Stomach smooth muscle (tissue), 2 donors: ENCODE measurements around the gene CYTIP.

Experiments
- H3K27ac ChIP-seq: one replicate; pipeline ENCODE4 v1.7.0; 2013; ENCODE audit warnings: mild to moderate bottlenecking, low read length, inconsistent platforms
- H3K27me3 ChIP-seq, 2 donors: one replicate each; pipeline ENCODE4 v1.7.0; 2013; ENCODE audit warnings: low read length in 2 of 2; ENCODE audit not compliant: insufficient read depth in 2 of 2, control insufficient read depth in 1 of 2
- H3K36me3 ChIP-seq, 2 donors: one replicate each; pipeline ENCODE4 v1.7.0; 2013; ENCODE audit warnings: low read length in 2 of 2; ENCODE audit not compliant: control insufficient read depth in 2 of 2, insufficient read depth in 2 of 2
- H3K4me1 ChIP-seq: one replicate; pipeline ENCODE4 v1.7.0; 2013; ENCODE audit warnings: low read length; ENCODE audit not compliant: control insufficient read depth, insufficient read depth
- H3K4me3 ChIP-seq, 2 donors: one replicate each; pipeline ENCODE4 v1.7.0; 2013; ENCODE audit warnings: low read length in 2 of 2
- H3K9ac ChIP-seq, 2 donors: one replicate each; pipeline ENCODE4 v1.7.0; 2013; ENCODE audit warnings: low read length in 2 of 2, mild to moderate bottlenecking in 1 of 2
- H3K9me3 ChIP-seq, 2 donors: one replicate each; pipeline ENCODE4 v1.7.0; 2013; ENCODE audit warnings: low read length in 2 of 2; ENCODE audit not compliant: control insufficient read depth in 2 of 2
- donor health status: healthy.
- donor health status: Pancreatic carcinoma.

The CYTIP gene

DNA sequence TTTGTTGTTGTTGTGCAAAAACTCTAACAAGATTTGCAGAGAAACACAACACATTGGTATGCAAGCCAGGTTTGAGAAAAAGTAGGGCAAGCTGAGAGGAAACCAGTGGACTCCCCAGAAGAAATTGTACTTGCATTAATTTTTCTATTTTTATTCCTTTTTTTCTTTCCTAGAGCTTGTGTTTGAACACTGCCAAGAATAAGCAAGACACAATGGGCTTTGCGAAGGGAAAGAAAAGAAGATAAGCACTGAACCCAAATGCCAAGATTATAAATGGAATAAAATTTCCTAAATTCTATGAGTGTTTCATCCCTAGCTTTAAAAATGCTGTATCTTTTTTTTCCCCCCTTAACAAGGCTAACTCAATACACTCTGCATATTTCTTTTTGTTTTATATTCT lies 17.0 kb upstream of the CYTIP start:
- no peak overlapping the region for H3K4me3 ChIP-seq
- H3K27me3 ChIP-seq, result no peaks in the 10 kb centered on the region
- no peaks in the 10 kb centered on the region for H3K36me3 ChIP-seq
- H3K4me1 ChIP-seq, result no peaks in the 10 kb centered on the region
- no peaks in the 10 kb centered on the region for H3K9me3 ChIP-seq
- no peak overlapping the region for H3K9ac ChIP-seq
- H3K27ac ChIP-seq, result no peak overlapping the region

DNA sequence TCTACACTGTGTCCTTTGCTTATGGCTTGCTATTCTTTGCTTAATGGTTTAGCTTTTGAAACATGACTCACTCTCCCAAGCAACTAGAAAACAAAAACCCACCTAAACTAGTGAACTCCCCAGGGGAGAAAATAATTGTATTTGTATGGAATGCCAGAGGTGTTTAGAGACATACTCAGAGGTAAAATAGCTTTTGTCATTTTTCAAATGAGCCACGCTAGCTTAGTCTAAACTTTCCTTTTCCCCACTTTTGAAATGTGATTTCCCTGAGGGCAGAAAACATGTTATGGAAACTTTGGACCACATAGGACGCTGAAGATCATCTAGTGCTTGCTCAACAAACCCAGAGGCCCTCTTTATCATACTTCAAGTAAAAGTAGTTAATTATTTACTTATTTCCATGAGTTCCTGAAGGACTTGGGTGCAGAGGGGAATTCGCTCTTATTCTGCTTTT lies 16.5 kb upstream of the CYTIP start:
- H3K27me3 ChIP-seq, result no peaks in the 10 kb centered on the region
- H3K27ac ChIP-seq, result no peak overlapping the region
- H3K9me3 ChIP-seq, result no peaks in the 10 kb centered on the region
- H3K36me3 ChIP-seq, result no peaks in the 10 kb centered on the region
- H3K4me3 ChIP-seq, result no peak overlapping the region
- H3K9ac ChIP-seq, result no peak overlapping the region
- H3K4me1 ChIP-seq, result no peaks in the 10 kb centered on the region

DNA sequence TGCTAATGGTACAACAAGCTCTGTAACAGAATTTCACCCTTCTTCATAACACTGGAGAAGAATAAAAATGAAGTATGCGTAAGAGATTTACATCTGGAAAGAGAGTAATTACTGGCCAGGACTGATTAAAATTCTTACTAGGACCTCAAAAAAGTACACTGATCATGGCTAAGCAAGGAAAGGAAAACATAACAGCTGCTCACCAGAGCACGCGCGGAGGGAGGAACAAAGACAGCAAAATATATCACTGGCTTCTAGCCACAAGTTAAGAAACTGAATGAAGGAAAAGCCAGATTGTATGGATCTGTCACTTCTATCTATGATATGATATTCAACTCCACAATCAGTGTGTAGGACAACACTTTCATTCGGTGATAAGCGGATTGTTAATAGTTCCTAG lies 15.6 kb upstream of the CYTIP start:
- H3K27me3 ChIP-seq, result no peaks in the 10 kb centered on the region
- H3K4me1 ChIP-seq, result no peaks in the 10 kb centered on the region
- no peak overlapping the region for H3K4me3 ChIP-seq
- no peak overlapping the region for H3K27ac ChIP-seq
- no peak overlapping the region for H3K9ac ChIP-seq
- no peaks in the 10 kb centered on the region for H3K9me3 ChIP-seq
- no peaks in the 10 kb centered on the region for H3K36me3 ChIP-seq

DNA sequence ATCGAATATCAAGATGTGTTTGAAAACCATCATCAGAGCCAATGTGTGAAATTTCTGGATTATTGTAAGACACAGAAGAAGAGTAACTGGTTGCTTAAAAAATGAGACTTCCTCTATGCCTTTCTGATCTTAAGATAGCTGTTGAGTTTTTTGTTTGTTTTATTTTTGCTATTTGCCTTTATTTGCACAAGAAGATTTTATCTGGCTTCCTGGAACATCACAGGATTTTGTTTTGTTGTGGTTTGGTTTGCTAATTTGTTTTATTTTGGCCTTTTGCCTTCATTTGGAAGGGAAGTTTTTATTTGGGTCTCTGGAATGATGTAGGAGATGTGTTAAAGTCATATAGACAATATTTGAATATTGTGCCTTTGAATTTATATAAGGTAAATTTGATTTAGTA lies 3.9 kb upstream of the CYTIP start:
- Histone ChIP-seq H3K4me1 (no peaks in the 10 kb centered on the region), H3K27me3 (no peaks in the 10 kb centered on the region), H3K9me3 (no peaks in the 10 kb centered on the region), H3K27ac (no peak overlapping the region), H3K9ac (no peak overlapping the region), H3K4me3 (no peak overlapping the region), H3K36me3 (no peaks in the 10 kb centered on the region)

DNA sequence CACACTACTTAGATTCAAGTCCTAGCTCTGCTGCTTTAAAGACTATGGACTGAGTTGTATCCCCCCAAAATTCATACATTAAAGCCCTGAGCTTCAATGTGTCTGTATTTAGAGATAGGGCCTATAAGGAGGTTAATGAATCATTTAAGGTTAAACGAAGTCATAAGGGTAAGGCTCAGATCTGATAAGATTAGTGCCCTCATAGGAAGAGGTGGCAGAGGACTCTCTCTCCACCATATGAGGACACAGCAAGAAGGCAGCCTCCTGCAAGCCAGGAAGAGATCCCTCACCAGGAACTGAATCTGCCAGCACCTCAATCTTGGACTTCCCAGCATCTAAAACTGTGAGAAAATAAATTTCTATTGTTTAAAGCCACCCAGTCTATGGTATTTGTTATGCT lies 3.1 kb upstream of the CYTIP start:
- Histone ChIP-seq H3K27me3 (no peaks in the 10 kb centered on the region), H3K4me3 (no peak overlapping the region), H3K4me1 (no peaks in the 10 kb centered on the region), H3K36me3 (no peaks in the 10 kb centered on the region), H3K27ac (no peak overlapping the region), H3K9me3 (no peaks in the 10 kb centered on the region), H3K9ac (no peak overlapping the region)

DNA sequence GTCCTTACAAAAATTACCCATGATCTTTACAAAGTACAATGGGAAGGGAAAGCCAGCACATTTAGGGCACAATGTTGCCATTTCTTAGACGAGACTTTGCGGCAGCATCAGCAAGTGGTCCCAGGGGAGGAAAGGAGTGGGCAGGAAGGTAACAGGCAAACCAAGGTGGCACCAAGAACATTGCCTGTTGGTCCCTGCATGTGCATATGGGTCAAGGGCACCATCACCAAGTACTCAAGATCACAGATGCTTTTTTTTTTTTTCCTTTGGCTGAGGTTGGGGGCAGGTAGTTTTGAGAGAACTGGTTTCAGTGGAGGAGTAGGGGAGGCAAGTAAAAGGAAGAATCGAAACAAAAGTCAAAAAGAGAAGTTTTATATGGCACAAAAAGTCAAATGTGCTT lies 752 bp upstream of the CYTIP start:
- no peaks in the 10 kb centered on the region for H3K9me3 ChIP-seq
- no peaks in the 10 kb centered on the region for H3K36me3 ChIP-seq
- H3K4me3 ChIP-seq, result no peak overlapping the region
- no peak overlapping the region for H3K9ac ChIP-seq
- no peaks in the 10 kb centered on the region for H3K27me3 ChIP-seq
- H3K4me1 ChIP-seq, result no peaks in the 10 kb centered on the region
- H3K27ac ChIP-seq, result no peak overlapping the region

DNA sequence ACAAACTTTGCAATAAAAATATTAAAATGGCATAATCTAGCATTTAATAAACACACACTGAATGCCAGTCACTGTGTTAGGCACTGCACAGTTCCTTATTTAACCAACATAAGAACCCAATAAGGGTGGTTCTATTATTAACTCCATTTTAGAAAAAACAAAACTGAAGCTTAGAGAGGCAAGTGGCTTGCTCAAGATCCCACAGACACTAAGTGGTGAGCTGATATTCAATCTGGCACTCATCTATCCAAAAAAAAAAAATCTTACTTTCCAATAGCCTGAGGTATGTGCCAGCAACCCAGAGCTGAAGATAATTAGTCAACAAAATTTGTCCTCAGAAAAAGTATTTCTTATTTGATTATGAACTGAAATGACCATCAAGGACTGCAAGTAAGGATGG lies 799 bp downstream of the CYTIP start:
- H3K9ac ChIP-seq, result peak overlapping the region in 1 of 2 donors; percentile 29
- no peak overlapping the region for H3K27ac ChIP-seq
- no peaks in the 10 kb centered on the region for H3K27me3 ChIP-seq
- H3K9me3 ChIP-seq, result no peaks in the 10 kb centered on the region
- H3K4me1 ChIP-seq, result no peaks in the 10 kb centered on the region
- H3K36me3 ChIP-seq, result no peaks in the 10 kb centered on the region
- H3K4me3 ChIP-seq, result no peak overlapping the region

DNA sequence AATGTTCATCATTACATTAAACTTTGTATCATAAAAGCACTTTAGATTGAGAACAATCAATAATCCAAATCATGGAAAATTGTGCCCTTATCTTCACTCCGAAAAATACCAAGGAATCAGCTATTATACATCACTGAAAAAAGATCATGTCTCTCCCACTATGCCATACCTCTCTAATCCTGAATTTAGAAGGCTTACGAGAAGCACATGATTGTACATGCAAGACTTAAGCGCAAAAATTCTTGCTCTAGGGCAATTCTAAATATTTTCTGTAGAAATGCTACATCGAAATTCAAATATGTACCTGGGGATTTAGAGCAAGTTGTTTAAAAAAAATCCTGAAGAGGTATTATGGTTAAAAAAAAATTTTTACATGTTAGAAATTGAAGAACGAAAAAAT lies 1.3 kb downstream of the CYTIP start:
- no peak overlapping the region for H3K27ac ChIP-seq
- H3K4me1 ChIP-seq, result no peaks in the 10 kb centered on the region
- no peak overlapping the region for H3K9ac ChIP-seq
- no peaks in the 10 kb centered on the region for H3K9me3 ChIP-seq
- no peaks in the 10 kb centered on the region for H3K27me3 ChIP-seq
- no peaks in the 10 kb centered on the region for H3K36me3 ChIP-seq
- no peak overlapping the region for H3K4me3 ChIP-seq

DNA sequence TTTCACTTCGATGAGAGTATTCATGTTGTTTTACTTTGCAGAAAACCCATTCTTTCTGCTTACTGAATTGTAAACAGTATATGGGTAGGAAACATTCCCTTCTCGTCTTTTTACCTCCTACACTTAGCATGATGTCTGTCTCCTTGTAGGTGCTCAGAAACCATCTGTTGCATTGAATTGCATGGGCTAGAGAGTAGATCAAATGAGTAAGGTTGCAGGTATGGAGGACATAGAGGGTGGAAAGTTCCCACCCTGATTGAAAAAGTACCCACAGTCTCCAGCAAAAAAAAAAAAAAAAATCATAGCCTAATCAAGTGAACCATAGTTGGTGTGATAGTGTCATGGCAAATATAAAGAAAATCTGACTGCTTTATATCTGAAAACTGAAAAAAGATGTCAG lies 1.7 kb downstream of the CYTIP start:
- no peaks in the 10 kb centered on the region for H3K27me3 ChIP-seq
- no peaks in the 10 kb centered on the region for H3K9me3 ChIP-seq
- H3K27ac ChIP-seq, result no peak overlapping the region
- no peak overlapping the region for H3K9ac ChIP-seq
- no peaks in the 10 kb centered on the region for H3K4me1 ChIP-seq
- H3K36me3 ChIP-seq, result no peaks in the 10 kb centered on the region
- H3K4me3 ChIP-seq, result no peak overlapping the region

DNA sequence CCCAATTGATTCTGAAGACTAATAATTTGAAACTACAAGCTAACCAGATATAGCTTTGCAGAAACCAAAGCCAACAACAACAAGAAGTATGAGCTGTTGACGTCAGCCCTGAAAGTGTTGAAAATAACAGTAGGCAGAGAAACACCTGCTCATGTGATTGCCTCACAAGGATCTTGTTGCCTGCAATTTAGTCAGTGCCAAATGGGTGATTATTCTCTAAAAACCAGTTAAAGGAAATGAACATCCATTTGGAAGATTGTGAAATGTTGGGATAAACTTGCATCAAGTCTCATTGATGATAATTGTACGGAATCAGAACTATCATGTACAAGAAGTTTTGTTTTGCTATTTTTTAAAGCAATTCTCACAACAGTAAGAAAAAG lies 2.8 kb downstream of the CYTIP start:
- no peaks in the 10 kb centered on the region for H3K9me3 ChIP-seq
- no peaks in the 10 kb centered on the region for H3K27me3 ChIP-seq
- no peak overlapping the region for H3K27ac ChIP-seq
- peak overlapping the region in 1 of 2 donors; percentile 3 for H3K9ac ChIP-seq
- no peaks in the 10 kb centered on the region for H3K36me3 ChIP-seq
- H3K4me3 ChIP-seq, result no peak overlapping the region
- no peaks in the 10 kb centered on the region for H3K4me1 ChIP-seq

DNA sequence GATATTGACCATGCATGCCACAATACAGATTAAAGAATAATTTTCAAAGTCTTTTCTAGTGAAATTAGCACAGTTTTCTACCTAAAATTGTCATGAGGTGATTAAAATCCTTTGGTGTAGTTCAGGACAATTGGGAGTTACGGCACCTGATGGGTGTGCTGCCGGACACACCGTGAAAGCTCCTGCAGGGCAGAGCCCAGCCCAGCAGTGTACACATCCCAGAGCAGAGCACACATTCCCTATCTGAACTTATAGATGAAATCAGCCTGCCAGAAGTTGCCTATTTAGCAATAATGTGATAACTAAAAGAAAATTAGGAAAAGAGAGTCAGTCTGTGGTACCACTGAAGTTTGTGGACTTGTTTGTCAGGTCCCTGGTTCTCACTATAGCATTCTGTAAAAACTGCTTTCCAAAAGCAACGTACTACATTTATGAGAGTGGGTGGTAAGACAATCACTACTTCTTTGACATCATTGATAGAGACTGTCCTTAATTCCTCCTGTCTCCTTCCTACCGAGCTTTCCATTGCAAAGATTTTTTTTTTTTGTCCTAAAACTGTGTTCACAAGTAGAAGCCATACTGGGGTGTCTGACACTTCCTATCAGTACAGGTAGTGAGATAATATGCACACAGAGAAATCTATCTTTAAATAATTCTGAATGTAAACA lies 3.4 kb downstream of the CYTIP start:
- no peaks in the 10 kb centered on the region for H3K36me3 ChIP-seq
- no peak overlapping the region for H3K9ac ChIP-seq
- no peak overlapping the region for H3K27ac ChIP-seq
- no peak overlapping the region for H3K4me3 ChIP-seq
- H3K9me3 ChIP-seq, result no peaks in the 10 kb centered on the region
- H3K4me1 ChIP-seq, result no peaks in the 10 kb centered on the region
- no peaks in the 10 kb centered on the region for H3K27me3 ChIP-seq
